ENCODE measurements around the gene BIK. TPM values are rescaled to one million over a fixed set of nuclear protein-coding genes. Genes with fewer than 3 reads are reported as not detected.
"Not testable (repeated sequence)": the region's sequence is repeated elsewhere in the genome, so short reads cannot be mapped to it uniquely, and the experiment has no call there.

The BIK gene
- total RNA-seq, 2 experiments from 2014 or later, result 1.4 to 1.9 TPM

- Mint-ChIP-seq H3K36me3 (ENCODE audit: low read depth) (no peaks in the 10 kb centered on the region), H3K27ac (no peak overlapping the region), H3K4me3 (peak overlapping the region; percentile 84), H3K4me1 (peaks cover 21% of the 10 kb centered on the region), H3K27me3 (no peaks in the 10 kb centered on the region), H3K9me3 (ENCODE audit: low read depth) (no peaks in the 10 kb centered on the region)
- ChIA-PET CTCF (interaction anchor here (0.5 to 1.1 kb wide), 7 partner anchors 14 to 1885 kb away, joined by 3 to 4 read pairs (median 3); no protein-coding TSS in a partner anchor), POLR2A (interaction anchor here (0.6 kb wide), 1 partner anchor 133 kb away, joined by 3 read pairs; no protein-coding TSS in a partner anchor)
- DNase-seq, result peak; percentile 76
- intact Hi-C loops (cut with DNase I, micrococcal nuclease), result loop anchor here (1.0 to 10.0 kb wide), 4 partner anchors 20 to 310 kb away; partner anchors contain the start of gene BIK (in 1 of the 2)
- peak; percentile 36 for ATAC-seq
Measured at GRCh38 chr22:43090130-43090789, 20.3 kb upstream of the BIK start.

- ChIA-PET CTCF (no interaction called here), POLR2A (no interaction called here)
- H3K27me3 Mint-ChIP-seq, result no peaks in the 10 kb centered on the region
- H3K4me3 Mint-ChIP-seq, result no peak overlapping the region
- peaks cover 11% of the 10 kb centered on the region for H3K4me1 Mint-ChIP-seq
- no peak for ATAC-seq
- intact Hi-C loops (cut with DNase I, micrococcal nuclease), result loop anchor here in 1 of 2 experiments (5.0 to 10.0 kb wide), 2 partner anchors 227 to 310 kb away; no protein-coding TSS in a partner anchor
- no peak for DNase-seq
- no peaks in the 10 kb centered on the region for H3K36me3 Mint-ChIP-seq (ENCODE audit: low read depth)
- H3K27ac Mint-ChIP-seq, result no peak overlapping the region
- peaks cover 6% of the 10 kb centered on the region for H3K9me3 Mint-ChIP-seq (ENCODE audit: low read depth)
Measured at GRCh38 chr22:43092085-43092484, 18.5 kb upstream of the BIK start.

GRCh38 chr22:43094085-43094484 is 16.5 kb upstream of the BIK start:
- ATAC-seq, result no peak
- POLR2A ChIA-PET, result no interaction called here
- H3K27me3 Mint-ChIP-seq, result no peaks in the 10 kb centered on the region
- no peak overlapping the region for H3K4me3 Mint-ChIP-seq
- no peak for DNase-seq
- intact Hi-C loops (cut with DNase I, micrococcal nuclease), result loop anchor here in 1 of 2 experiments (5.0 to 10.0 kb wide), 2 partner anchors 229 to 312 kb away; no protein-coding TSS in a partner anchor
- H3K9me3 Mint-ChIP-seq (ENCODE audit: low read depth), result peaks cover 6% of the 10 kb centered on the region
- peaks cover 6% of the 10 kb centered on the region for H3K4me1 Mint-ChIP-seq
- no peak overlapping the region for H3K27ac Mint-ChIP-seq
- CTCF ChIA-PET, result interaction anchor here (0.6 kb wide), 1 partner anchor 174 kb away, joined by 3 read pairs; no protein-coding TSS in a partner anchor
- H3K36me3 Mint-ChIP-seq (ENCODE audit: low read depth), result no peaks in the 10 kb centered on the region

- Mint-ChIP-seq H3K27me3 (no peaks in the 10 kb centered on the region), H3K36me3 (ENCODE audit: low read depth) (no peaks in the 10 kb centered on the region), H3K27ac (no peak overlapping the region), H3K9me3 (ENCODE audit: low read depth) (peaks cover 6% of the 10 kb centered on the region), H3K4me3 (no peak overlapping the region), H3K4me1 (peaks cover 4% of the 10 kb centered on the region)
- ATAC-seq (no peak), DNase-seq (no peak)
- ChIA-PET CTCF (no interaction called here), POLR2A (no interaction called here)
- intact Hi-C loops (cut with DNase I, micrococcal nuclease), result loop anchor here in 1 of 2 experiments (5.0 to 10.0 kb wide), 2 partner anchors 230 to 312 kb away; no protein-coding TSS in a partner anchor
Measured at GRCh38 chr22:43094551-43094950, 16.0 kb upstream of the BIK start.

GRCh38 chr22:43096420-43096819 is 14.1 kb upstream of the BIK start:
- ChIA-PET CTCF (no interaction called here), POLR2A (interaction anchor here (0.6 kb wide), 1 partner anchor 481 kb away, joined by 6 read pairs; no protein-coding TSS in a partner anchor)

GRCh38 chr22:43098356-43098755 is 12.2 kb upstream of the BIK start:
- ChIA-PET CTCF (no interaction called here), POLR2A (no interaction called here)
- no peak for ATAC-seq
- Mint-ChIP-seq H3K9me3 (ENCODE audit: low read depth) (peaks cover 6% of the 10 kb centered on the region), H3K4me1 (peaks cover 6% of the 10 kb centered on the region), H3K36me3 (ENCODE audit: low read depth) (no peaks in the 10 kb centered on the region), H3K4me3 (no peak overlapping the region), H3K27ac (no peak overlapping the region), H3K27me3 (no peaks in the 10 kb centered on the region)
- intact Hi-C loops (cut with DNase I, micrococcal nuclease), result loop anchor here in 1 of 2 experiments (10.0 kb wide), 1 partner anchor 234 kb away; no protein-coding TSS in a partner anchor
- DNase-seq, result no peak

More at GRCh38 chr22:43096420-43096819, 14.1 kb upstream of the BIK start:
- H3K4me1 Mint-ChIP-seq, result peaks cover 6% of the 10 kb centered on the region
- ATAC-seq, result no peak
- no peak overlapping the region for H3K27ac Mint-ChIP-seq
- no peak for DNase-seq
- H3K4me3 Mint-ChIP-seq, result no peak overlapping the region
- H3K27me3 Mint-ChIP-seq, result no peaks in the 10 kb centered on the region
- no peaks in the 10 kb centered on the region for H3K36me3 Mint-ChIP-seq (ENCODE audit: low read depth)
- peaks cover 6% of the 10 kb centered on the region for H3K9me3 Mint-ChIP-seq (ENCODE audit: low read depth)
- intact Hi-C loops (cut with DNase I, micrococcal nuclease), result loop anchor here in 1 of 2 experiments (10.0 kb wide), 1 partner anchor 232 kb away; no protein-coding TSS in a partner anchor

GRCh38 chr22:43099095-43099494 is 11.5 kb upstream of the BIK start:
- no peak for ATAC-seq
- POLR2A ChIA-PET, result interaction anchor here (0.6 kb wide), 2 partner anchors 484 to 1364 kb away, joined by 4 read pairs; no protein-coding TSS in a partner anchor
- Mint-ChIP-seq H3K27me3 (no peaks in the 10 kb centered on the region), H3K4me1 (peaks cover 12% of the 10 kb centered on the region), H3K9me3 (ENCODE audit: low read depth) (peaks cover 6% of the 10 kb centered on the region), H3K36me3 (ENCODE audit: low read depth) (no peaks in the 10 kb centered on the region), H3K4me3 (no peak overlapping the region), H3K27ac (no peak overlapping the region)
- no peak for DNase-seq
- CTCF ChIA-PET, result interaction anchor here (0.7 kb wide), 1 partner anchor 75 kb away, joined by 3 read pairs; no protein-coding TSS in a partner anchor
- intact Hi-C loops (cut with DNase I, micrococcal nuclease), result loop anchor here in 1 of 2 experiments (10.0 kb wide), 1 partner anchor 234 kb away; no protein-coding TSS in a partner anchor

GRCh38 chr22:43100225-43100624 is 10.3 kb upstream of the BIK start:
- no peaks in the 10 kb centered on the region for H3K27me3 Mint-ChIP-seq

GRCh38 chr22:43101306-43101705 is 9.2 kb upstream of the BIK start:
- ChIA-PET POLR2A (no interaction called here), CTCF (no interaction called here)
- DNase-seq (no peak), ATAC-seq (no peak)
- no peaks in the 10 kb centered on the region for H3K27me3 Mint-ChIP-seq
- H3K36me3 Mint-ChIP-seq (ENCODE audit: low read depth), result no peaks in the 10 kb centered on the region
- H3K27ac Mint-ChIP-seq, result no peak overlapping the region
- H3K4me1 Mint-ChIP-seq, result peaks cover 16% of the 10 kb centered on the region
- H3K4me3 Mint-ChIP-seq, result no peak overlapping the region
- peaks cover 1% of the 10 kb centered on the region for H3K9me3 Mint-ChIP-seq (ENCODE audit: low read depth)
- intact Hi-C loops (cut with DNase I, micrococcal nuclease), result no loop called here

More at GRCh38 chr22:43100225-43100624, 10.3 kb upstream of the BIK start:
- Mint-ChIP-seq H3K4me1 (peaks cover 16% of the 10 kb centered on the region), H3K36me3 (ENCODE audit: low read depth) (no peaks in the 10 kb centered on the region), H3K9me3 (ENCODE audit: low read depth) (peaks cover 6% of the 10 kb centered on the region), H3K4me3 (no peak overlapping the region), H3K27ac (no peak overlapping the region)
- DNase-seq (no peak), ATAC-seq (peak; percentile 74)
- ChIA-PET CTCF (no interaction called here), POLR2A (no interaction called here)
- intact Hi-C loops (cut with DNase I, micrococcal nuclease), result no loop called here

- peaks cover 16% of the 10 kb centered on the region for H3K4me1 Mint-ChIP-seq
Measured at GRCh38 chr22:43104056-43104625, 6.4 kb upstream of the BIK start.

GRCh38 chr22:43104950-43105349 is 5.6 kb upstream of the BIK start:
- intact Hi-C loops (cut with DNase I, micrococcal nuclease); H3K9me3 Mint-ChIP-seq (ENCODE audit: low read depth); H3K4me3 Mint-ChIP-seq; DNase-seq; POLR2A ChIA-PET; ATAC-seq; H3K27me3 Mint-ChIP-seq; H3K36me3 Mint-ChIP-seq (ENCODE audit: low read depth); H3K27ac Mint-ChIP-seq: not testable (repeated sequence)
- CTCF ChIA-PET, result interaction anchor here (0.7 to 1.0 kb wide), 3 partner anchors 12 to 236 kb away, joined by 3 read pairs; no protein-coding TSS in a partner anchor
- H3K4me1 Mint-ChIP-seq, result peaks cover 16% of the 10 kb centered on the region

More at GRCh38 chr22:43104056-43104625, 6.4 kb upstream of the BIK start:
- H3K4me3 Mint-ChIP-seq; intact Hi-C loops (cut with DNase I, micrococcal nuclease); H3K36me3 Mint-ChIP-seq (ENCODE audit: low read depth); H3K27me3 Mint-ChIP-seq; POLR2A ChIA-PET; H3K27ac Mint-ChIP-seq; H3K9me3 Mint-ChIP-seq (ENCODE audit: low read depth): not testable (repeated sequence)
- ATAC-seq, result peak; percentile 74
- peak; percentile 43 for DNase-seq
- CTCF ChIA-PET, result interaction anchor here (0.7 to 1.0 kb wide), 3 partner anchors 11 to 235 kb away, joined by 3 read pairs; no protein-coding TSS in a partner anchor
